GM19193 (cell line): ENCODE data around the gene APBB1.

ENCODE experiments used
- POLR2A ChIP-seq: IDR thresholded peaks from 4 replicates; pipeline ENCODE4 v1.6.1; 2011; ENCODE audit not compliant: insufficient read depth, insufficient read length; ENCODE audit errors: extremely low read depth

APBB1 gene

GRCh38 chr11:6351782-6352382, 67.0 kb downstream of the APBB1 start:
- no peak for TF ChIP-seq POLR2A

GRCh38 chr11:6350486-6350885, 68.4 kb downstream of the APBB1 start:
- no peak for TF ChIP-seq POLR2A

GRCh38 chr11:6350043-6350442, 68.9 kb downstream of the APBB1 start:
- no peak for TF ChIP-seq POLR2A

GRCh38 chr11:6345366-6345765, 73.5 kb downstream of the APBB1 start:
- TF ChIP-seq POLR2A: no peak
